GM18498 (cell line): Measurements from ENCODE around the gene DCAF5.
A peak's percentile ranks its signal among the peaks of the same experiment; 100 is the strongest.
"Not testable (repeated sequence)": the region's sequence is repeated elsewhere in the genome, so short reads cannot be mapped to it uniquely, and the experiment has no call there.

Experiments
- ATAC-seq: cut with Tn5 transposase; IDR thresholded peaks from one replicate; pipeline ENCODE4 v1.9.1; 2021; ENCODE audit warnings: mild to moderate bottlenecking, moderate library complexity; ENCODE audit not compliant: unreplicated experiment

The DCAF5 gene, protein sequence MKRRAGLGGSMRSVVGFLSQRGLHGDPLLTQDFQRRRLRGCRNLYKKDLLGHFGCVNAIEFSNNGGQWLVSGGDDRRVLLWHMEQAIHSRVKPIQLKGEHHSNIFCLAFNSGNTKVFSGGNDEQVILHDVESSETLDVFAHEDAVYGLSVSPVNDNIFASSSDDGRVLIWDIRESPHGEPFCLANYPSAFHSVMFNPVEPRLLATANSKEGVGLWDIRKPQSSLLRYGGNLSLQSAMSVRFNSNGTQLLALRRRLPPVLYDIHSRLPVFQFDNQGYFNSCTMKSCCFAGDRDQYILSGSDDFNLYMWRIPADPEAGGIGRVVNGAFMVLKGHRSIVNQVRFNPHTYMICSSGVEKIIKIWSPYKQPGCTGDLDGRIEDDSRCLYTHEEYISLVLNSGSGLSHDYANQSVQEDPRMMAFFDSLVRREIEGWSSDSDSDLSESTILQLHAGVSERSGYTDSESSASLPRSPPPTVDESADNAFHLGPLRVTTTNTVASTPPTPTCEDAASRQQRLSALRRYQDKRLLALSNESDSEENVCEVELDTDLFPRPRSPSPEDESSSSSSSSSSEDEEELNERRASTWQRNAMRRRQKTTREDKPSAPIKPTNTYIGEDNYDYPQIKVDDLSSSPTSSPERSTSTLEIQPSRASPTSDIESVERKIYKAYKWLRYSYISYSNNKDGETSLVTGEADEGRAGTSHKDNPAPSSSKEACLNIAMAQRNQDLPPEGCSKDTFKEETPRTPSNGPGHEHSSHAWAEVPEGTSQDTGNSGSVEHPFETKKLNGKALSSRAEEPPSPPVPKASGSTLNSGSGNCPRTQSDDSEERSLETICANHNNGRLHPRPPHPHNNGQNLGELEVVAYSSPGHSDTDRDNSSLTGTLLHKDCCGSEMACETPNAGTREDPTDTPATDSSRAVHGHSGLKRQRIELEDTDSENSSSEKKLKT

DNA sequence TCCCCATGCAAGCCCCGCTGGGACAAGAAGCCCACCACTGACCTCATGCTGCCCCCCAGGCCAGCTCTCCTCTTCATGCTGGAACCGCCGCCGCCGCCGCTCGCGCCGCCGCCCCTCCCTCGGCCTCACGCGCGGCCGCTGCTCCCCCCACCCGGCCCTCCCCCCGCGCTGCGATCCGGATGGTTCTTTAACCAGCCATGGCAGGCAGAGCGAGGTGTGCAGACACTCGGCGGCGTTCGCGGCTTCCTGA is at the start of gene DCAF5:
TSS of gene DCAF5 (minus strand) at position 218 of the 250 bp plus-strand sequence. CDS start at position 77, 141 bp downstream.
- no peak for ATAC-seq

DNA sequence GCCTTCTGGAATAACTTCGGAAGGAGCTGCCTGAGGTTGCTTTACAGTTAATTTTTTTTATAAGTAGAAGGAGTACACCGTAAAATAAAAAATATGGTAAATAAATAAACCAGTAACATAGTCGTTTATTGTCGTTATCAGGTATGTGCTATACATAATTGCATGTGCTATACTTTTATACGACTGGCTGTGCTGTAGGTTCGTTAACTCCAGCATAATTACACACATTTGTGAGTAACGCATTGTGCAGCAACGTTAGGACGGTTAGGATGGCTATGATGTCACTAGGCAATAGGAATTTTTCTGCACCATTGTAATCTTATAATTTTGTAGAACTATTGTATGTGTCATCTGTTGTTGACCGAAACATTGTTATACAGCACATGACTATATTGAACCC is 46.9 kb upstream of the DCAF5 start:
- no peak for ATAC-seq

DNA sequence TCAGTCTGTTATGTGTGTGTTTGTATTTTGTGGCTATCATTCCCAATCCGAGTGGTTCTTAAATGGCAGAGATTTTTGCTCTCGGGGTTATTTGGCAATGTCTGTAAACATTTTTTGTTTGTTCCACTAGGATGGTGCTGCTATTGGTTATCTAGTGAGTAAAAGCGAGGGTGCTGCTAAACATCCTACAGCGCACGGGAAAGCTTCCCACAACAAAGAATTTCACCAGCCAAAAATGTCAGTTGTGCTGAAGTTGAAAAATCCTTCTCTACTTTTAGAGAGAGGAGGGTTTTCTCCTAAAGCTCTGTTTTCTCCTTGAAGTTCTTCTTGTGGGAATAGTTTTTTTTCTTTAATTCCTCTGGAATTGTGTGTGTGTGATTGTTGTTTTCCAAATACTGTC is 40.8 kb upstream of the DCAF5 start:
- ATAC-seq: no peak

DNA sequence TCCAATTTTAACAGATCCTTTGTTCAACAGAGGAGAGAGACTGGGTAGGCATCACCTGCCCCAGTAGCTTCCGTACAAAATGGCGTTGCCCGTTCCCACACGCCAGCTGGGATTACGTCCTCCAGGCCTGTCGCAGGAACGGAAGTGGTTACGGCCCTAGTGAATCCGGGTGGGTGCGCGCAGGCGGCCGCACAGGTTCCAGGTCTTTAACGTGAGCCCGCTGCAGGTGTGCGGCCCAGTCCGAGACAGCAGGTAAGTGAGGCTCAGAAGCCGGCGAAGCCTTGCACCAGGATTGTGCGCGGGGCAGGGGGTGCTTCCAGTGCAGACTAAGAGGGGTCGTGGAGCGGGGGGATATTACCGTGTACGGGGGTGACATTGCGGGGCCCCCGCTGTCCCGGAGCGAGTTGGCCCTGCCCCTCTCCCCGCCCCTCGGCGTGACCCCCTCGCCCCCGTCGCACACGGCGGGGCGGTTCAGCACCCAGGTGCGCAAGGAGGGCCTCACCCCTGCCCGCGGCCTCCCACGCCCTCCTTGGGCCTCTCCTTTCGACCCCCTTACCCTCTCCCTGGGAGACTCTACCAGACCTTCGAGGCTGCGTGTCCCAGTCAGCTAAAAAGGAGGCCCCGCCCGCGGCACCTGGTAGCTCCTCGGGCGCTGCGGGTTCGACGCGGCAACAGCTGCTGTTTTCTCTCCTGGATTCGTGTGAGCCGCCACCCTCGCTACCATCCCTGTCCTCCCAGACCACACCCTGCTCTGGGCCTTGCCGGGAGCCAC is 38.6 kb upstream of the DCAF5 start, which contains the start of gene EXD2:
TSS of gene EXD2 (plus strand) at position 159 of the 772 bp plus-strand sequence. CDS start 17,973 bp downstream, outside the sequence.
- peak; percentile 93 for ATAC-seq

DNA sequence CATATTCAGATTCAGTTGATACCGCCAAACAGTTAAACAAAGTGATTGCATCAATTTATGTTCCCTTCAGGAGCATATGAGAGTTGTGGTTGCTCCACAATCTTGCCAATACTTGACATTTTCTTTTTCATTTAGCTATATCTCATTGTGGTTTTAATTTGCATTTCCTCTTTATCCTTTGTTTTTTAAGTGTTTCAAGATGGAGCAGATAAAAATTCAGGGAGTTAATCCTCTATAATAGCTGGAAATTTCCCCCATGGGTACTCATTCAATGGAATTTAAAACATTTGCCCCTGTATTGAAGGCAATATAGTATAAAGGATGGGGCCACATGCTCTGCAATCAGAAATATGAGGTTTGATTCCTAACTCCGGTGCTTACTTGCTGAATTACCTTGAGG is 37.3 kb upstream of the DCAF5 start:
- no peak for ATAC-seq

DNA sequence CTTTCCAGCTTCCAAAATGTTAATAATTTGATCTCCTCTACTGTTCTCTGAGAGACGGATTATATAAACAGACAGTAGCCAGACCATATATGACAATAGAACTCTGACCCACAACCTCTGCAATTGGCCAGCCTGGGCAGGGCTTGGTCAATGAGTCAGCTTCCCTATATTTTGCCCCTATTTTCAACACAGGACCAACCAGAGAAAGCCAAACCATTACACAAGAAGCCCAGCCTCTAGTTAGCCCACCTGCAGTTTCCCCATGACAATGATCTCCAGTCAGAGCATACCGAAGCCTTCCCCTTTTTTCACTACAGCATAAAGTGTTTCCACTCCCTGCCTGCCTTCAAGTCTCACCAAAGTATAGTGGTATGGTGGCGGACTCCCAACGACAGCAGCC is 30.8 kb upstream of the DCAF5 start:
- no peak for ATAC-seq

DNA sequence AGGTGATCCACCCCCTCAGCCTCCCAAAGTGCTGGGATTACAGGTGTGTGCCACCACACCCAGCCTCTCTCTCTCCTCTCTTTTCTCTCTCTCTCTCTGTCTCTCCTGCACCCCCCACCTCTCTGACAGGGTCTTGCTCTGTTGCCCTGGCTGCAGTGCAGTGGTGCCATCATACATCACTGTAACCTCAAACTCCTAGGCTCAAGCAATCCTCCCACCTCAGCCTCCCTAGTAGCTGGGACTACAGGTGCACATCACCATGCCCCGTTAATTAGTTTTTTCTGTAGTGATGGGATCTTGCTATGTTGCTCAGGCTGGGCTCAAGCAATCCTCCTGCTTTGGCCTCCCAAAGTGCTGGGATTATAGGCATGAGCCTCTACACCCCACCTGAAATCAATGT is 29.7 kb upstream of the DCAF5 start:
- not testable (repeated sequence) for ATAC-seq

DNA sequence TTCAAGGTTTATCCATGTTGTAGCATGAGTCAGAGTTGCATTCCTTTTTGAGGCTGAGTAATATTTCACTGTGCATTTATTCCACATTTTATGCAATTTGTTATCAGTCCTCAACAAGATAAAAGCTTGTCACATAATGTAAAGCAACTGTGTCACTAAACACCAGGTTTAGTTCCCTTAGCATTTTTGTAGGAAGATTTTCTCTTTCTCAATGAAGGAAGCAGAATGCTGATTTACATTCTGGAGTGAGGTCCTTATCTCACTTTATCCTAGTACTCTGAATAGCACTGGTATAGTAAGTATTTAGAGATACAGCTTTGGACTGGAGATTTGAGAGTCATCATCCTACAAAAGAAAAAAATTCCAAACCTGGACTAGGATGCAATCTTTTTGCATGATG is 28.6 kb upstream of the DCAF5 start:
- ATAC-seq: no peak

DNA sequence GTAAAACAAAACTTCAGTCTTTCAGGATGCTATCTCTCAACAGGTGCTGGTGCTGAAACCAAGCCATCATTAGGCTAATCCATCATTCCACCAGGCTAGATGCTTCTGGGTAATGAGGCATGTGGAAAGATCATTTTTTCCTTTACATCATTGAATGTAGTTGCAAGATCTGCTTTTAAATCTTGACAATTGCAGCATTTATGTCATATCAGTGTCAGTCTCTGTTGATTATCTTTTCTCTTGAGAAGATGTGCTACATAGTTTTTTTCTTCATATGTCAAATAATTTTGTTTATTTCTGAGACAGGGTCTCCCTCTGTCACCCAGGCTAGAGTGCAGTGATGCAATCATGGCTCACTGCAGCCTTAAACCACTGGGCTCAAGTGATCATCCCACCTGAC is 22.2 kb upstream of the DCAF5 start:
- no peak for ATAC-seq

DNA sequence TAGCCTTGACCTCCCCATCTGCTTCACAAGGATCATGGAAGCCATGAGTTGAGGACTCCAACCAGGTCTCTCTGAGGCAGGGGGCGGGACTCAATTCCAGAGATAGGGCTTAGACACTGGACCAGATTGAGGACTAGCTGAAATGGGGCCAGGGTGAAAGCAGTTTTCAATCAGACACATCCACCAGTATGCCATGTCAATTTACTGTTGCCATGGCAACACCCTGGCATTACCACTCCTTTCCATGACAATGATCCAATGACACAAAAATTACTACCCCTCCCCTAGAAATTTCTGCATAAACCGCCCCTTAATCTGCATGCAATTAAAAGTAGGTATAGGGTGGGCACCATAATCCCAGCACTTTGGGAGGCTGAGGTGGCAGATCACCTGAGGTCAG is 18.6 kb upstream of the DCAF5 start:
- no peak for ATAC-seq

DNA sequence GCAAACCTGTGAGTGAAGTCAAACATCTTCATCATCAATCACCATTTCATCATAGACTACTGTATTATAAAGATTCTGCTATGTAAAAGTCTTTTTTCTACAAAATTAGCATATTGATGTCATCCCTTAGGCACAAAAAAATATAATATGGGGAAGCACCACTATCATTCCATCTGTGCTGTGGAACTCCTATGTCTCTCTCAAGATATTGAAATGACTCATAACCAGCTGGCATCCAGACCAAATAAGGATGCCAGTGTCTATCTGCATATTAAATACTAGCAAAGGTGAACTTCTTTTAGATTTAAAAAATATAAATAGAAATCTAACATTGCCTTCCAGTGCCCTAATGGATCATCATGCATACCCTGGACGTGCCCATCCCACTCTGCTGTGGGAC is 17.9 kb upstream of the DCAF5 start:
- no peak for ATAC-seq

DNA sequence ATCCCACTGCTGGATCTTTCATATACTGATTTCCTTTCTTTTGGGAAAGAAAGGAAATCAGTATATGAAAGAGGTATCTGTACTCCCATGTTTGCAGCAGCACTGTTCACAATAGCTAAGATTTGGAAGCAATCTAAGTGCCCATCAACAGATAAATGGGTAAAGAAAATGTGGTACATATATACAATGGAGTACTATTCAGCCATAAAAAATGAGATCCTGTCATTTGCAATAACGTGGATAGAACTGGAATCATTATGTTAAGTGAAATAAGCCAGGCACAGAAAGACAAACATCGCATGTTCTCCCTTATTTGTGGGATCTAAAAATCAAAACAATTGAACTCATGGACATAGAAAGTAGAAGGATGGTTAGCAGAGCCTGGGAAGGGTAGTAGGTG is 12.9 kb upstream of the DCAF5 start:
- ATAC-seq: not testable (repeated sequence)

DNA sequence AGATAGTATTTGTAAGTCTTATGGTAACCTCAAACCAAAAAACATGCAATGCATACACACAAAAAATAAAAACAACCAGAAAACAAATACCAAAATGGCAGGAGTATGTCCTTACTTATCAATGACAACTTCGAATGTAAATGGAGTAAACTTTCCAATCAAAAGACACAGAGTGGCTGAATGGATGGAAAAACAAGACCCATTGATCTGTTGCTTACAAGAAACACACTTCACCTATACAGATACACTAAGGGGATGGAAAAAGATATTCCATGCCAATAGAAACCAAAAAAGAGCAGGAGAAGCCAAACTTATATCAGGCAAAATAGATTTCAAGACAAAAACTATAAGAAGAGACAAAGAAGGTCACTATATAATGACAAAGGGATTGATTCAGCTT is 8.7 kb upstream of the DCAF5 start:
- no peak for ATAC-seq

DNA sequence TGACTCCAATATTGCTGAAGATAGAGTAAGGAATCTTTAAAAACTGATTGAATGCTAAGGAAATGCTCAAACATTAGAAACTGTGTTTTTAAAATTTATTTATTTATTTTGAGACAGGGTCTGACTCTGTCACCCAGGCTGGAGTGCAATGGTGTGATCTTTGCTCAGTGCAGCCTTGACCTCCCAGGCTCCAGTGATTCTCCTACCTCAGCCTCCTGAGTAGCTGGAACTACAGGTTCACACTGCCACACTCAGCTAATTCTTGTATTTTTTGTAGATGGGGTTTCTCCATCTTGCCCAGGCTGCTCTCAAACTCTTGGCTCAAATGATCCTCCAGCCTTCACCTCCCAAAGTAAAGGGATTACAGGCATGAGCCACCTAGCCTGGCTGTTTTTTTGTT is 3.3 kb upstream of the DCAF5 start:
- no peak for ATAC-seq

DNA sequence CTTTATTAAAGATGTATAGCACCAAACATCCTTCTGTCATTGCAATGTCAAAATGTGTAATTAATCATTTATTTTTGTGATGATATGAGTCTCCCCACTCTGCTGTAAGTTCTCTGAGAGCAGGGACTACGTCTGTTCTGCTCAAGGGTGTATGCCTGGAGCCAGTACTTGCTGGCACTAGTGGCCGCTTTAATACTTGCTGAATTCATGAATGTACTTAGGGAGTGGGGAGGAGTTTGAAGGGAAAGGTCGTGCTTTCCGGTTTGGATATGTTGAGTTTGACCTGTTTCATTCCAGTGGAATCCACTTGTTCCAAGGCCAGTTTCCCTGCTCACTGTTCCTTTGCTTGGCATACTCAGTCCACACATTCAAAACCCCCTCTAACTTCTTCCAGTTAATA is 1.9 kb upstream of the DCAF5 start:
- ATAC-seq: no peak

DNA sequence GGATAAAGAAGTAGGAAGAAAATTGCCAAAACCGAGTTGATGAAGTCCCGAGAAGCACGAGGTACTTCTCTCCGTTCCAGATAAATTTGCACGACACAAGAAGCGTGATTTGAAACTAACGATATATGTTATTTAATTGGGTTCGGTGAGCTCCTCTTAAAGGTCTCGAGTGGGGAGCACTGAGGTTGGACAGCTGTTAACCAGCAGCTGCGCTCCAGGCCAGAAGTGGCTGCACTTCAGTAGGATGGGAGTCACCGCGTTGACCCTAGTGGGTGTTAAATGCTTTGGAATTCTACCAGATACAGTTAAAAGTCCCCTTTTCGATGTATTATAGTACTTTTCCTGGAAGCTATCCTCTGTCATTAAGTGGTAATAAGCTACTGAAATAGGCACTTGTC is 953 bp upstream of the DCAF5 start:
- ATAC-seq: no peak

DNA sequence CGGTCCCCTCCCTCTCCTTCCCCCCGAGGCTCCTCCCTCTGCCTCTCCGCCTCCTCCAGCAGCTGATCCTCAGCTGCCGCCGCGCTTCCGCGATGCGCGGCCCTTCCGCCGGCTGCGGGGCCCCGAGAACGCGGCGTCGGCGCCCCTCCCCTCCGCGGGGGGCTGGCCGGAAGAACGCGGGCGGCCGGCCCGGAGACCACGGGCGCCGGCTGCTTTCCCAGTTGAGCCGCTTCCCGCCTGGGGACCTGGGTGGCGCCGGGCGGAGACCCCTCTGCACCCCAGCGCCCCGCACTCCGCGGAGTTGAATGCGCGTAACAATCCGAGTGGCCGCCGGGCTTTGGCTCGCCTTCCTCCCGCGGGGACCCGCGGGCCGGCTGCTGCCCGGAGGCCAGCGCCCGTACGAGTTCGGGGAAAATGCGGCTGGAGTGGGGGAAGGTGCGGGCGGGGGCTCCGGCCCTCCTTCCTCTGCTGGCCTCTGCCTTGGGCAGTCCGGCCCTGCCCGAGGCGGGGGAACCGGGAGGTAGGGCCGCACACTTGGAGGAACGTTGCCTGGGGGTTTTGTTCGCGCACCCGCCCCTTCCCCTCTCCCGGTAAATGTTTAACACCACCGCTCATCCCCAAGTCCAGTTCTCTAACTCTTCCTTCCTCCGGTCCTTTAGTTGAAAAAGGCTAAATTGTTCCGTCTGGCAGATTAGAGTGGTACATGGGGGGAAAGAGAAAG is 393 bp upstream of the DCAF5 start:
- peak; percentile 91 for ATAC-seq

DNA sequence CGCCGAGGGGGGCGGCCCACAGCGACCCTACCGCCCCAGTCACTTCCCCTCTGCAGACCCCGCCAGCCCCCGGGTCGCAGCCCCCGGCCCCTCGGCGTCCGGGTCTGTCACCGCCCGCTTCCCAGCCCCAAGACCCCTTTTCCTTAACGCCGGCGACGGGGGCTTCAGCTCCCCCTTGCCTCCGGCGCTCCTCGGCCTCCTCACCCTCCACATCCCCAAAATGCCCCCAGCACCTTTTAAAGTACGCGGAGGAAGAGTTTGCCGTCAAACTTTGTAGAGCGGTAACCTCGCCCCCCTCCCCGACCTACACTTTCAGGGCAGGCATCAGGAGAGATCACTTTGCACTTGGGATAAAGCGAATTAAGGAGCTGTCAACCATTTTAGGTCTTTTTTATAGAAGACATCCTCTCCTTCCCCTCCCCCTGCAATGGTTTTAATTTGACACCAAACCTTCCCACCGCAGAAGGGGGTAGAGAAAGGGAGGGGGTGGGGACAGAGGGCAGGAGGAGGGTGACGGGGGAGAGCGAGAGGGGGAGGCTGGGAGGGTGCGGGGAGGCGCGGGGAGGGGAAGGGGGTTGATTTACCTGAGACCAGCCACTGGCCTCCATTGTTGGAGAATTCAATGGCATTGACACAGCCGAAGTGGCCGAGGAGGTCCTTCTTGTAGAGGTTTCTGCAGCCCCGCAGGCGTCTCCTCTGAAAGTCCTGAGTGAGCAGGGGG is 578 bp downstream of the DCAF5 start:
- ATAC-seq: peak; percentile 3

DNA sequence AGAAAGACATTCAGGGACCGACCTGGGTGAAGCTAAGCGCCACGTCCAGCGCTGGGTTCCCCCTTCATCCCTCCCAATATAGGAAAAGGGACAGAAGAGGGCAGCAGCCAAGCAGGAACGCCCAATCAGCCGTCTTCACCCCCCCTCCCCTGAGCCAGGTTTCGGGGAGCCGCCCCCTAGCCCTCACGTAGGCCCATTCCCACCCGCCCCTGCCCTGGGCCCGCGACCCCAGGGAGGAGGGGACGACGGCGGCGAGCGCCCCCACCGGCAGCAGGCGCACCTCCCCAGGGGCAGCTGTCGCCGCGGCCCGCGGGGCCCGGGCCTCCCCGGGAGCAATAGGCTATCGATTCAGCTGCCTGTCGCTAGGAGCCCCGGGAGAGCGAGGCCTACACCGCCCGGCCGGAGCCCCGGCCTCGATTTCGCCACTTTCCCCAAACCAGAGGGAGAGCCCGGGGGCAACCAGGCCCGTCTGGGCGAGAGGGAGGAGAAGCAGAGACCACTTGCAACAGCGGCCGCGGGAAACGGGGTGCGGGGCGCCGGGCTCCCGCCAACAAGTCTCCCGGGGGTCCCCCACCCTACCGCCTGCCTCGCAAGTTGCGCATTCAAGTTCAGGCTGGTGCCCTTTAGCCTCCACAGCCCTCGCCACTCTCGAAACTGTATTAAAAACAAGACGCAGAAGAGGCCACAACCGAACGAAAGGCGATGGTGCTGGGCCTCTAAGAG is 1.3 kb downstream of the DCAF5 start:
- ATAC-seq: peak; percentile 52
